GM12878 (cell line): ENCODE results near the gene NDUFS4.

Experiments used
- EP300 ChIP-seq, 2 experiments: fragments of 150-350 bp in 1 of 2; IDR thresholded peaks; 2 replicates each; pipeline ENCODE4 v1.6.1; 2011 to 2012; ENCODE audit warnings: low read depth in 2 of 2, low read length in 2 of 2, borderline replicate concordance in 1 of 2, improper control_type of control experiment in 1 of 2, inconsistent platforms in 1 of 2; ENCODE audit not compliant: control insufficient read depth in 1 of 2
- FOS ChIP-seq: IDR thresholded peaks from 3 replicates; pipeline ENCODE4 v1.6.1; 2011; ENCODE audit warnings: borderline replicate concordance; ENCODE audit not compliant: insufficient read length; ENCODE audit errors: extremely low read depth
- JUND ChIP-seq: IDR thresholded peaks from 2 replicates; pipeline ENCODE4 v1.6.1; 2012; ENCODE audit warnings: low read depth, mild to moderate bottlenecking, low read length, improper control_type of control experiment, moderate library complexity
- KAT2A ChIP-seq: conservative IDR thresholded peaks from 2 replicates; pipeline ENCODE4 v1.6.1; 2011; ENCODE audit warnings: low read depth, low read length; ENCODE audit not compliant: control insufficient read depth
- POLR2A ChIP-seq: IDR thresholded peaks from 2 replicates; pipeline ENCODE4 v1.6.1; 2011; ENCODE audit warnings: low read depth, mild to moderate bottlenecking, low read length
- RAD21 ChIP-seq: IDR thresholded peaks from 2 replicates; pipeline ENCODE4 v1.6.1; 2011; ENCODE audit warnings: mild to moderate bottlenecking, low read depth, low read length, moderate library complexity; ENCODE audit not compliant: insufficient read depth
- SREBF2 ChIP-seq: IDR thresholded peaks from 2 replicates; pipeline ENCODE4 v1.6.1; 2012; ENCODE audit warnings: mild to moderate bottlenecking, low read length
- SRF ChIP-seq, 2 experiments: IDR thresholded peaks; 2 replicates each; pipeline ENCODE4 v1.6.1; 2011; ENCODE audit warnings: low read depth in 2 of 2, low read length in 2 of 2, mild to moderate bottlenecking in 1 of 2, moderate library complexity in 1 of 2
- TF ChIP-seq, protein P1 (sequence below), 3 experiments: IDR thresholded peaks in 2 of 3; conservative IDR thresholded peaks in 1 of 3; 2 replicates each; pipeline ENCODE4 v1.5.1; 2011; ENCODE audit warnings: low read depth in 3 of 3, low read length in 3 of 3, mild to moderate bottlenecking in 3 of 3, control low read depth in 2 of 3, moderate library complexity in 2 of 3, inconsistent platforms in 1 of 3, mixed read lengths in 1 of 3; ENCODE audit not compliant: control insufficient read depth in 2 of 3, insufficient read depth in 1 of 3; ENCODE audit errors: extremely low read depth in 1 of 3

DNA sequence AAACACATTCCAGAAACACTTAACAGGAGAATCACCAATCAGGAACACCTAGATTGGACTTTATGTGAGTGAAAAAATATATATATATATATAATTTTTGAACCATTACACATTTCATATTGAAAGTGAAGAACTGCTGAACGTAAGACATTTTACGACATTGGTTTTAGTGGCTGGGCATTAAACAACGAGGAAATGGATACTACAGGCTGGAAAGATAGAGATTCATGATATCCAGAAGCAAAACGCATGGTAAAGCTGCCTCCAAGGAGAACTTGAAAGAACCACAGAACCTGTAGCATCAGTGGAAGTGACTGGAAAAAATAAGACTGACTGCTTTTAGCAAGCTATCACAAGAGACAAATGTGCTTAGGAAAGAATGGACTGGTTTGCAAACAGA, 13.2 kb upstream of the NDUFS4 start:
- TF ChIP-seq, protein P1, sequence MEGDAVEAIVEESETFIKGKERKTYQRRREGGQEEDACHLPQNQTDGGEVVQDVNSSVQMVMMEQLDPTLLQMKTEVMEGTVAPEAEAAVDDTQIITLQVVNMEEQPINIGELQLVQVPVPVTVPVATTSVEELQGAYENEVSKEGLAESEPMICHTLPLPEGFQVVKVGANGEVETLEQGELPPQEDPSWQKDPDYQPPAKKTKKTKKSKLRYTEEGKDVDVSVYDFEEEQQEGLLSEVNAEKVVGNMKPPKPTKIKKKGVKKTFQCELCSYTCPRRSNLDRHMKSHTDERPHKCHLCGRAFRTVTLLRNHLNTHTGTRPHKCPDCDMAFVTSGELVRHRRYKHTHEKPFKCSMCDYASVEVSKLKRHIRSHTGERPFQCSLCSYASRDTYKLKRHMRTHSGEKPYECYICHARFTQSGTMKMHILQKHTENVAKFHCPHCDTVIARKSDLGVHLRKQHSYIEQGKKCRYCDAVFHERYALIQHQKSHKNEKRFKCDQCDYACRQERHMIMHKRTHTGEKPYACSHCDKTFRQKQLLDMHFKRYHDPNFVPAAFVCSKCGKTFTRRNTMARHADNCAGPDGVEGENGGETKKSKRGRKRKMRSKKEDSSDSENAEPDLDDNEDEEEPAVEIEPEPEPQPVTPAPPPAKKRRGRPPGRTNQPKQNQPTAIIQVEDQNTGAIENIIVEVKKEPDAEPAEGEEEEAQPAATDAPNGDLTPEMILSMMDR (IDR thresholded peaks at IDR 0.05 in 2 of 3, conservative IDR thresholded peaks at IDR 0.05 in 1 of 3; ENCODE audit: control insufficient read depth in 2 of 3, extremely low read depth in 1 of 3, insufficient read depth in 1 of 3, low read depth in 3 of 3, low read length in 3 of 3): no peak
- no peak for TF ChIP-seq RAD21
- TF ChIP-seq SREBF2: no peak
- TF ChIP-seq POLR2A: no peak
- TF ChIP-seq JUND: no peak
- TF ChIP-seq KAT2A: no peak
- TF ChIP-seq EP300 (IDR thresholded peaks at IDR 0.05; ENCODE audit: borderline replicate concordance in 1 of 2, control insufficient read depth in 1 of 2, low read depth in 2 of 2, low read length in 2 of 2): no peak
- no peak for TF ChIP-seq FOS
- no peak for TF ChIP-seq SRF (IDR thresholded peaks at IDR 0.05; ENCODE audit: low read depth in 2 of 2, low read length in 2 of 2)
